Chondrocyte (in vitro differentiated cells): ENCODE data around the gene CHST3. TPM values are rescaled to one million over a fixed set of nuclear protein-coding genes. Genes with fewer than 3 reads are reported as not detected.
"Not testable (repeated sequence)": the region's sequence is repeated elsewhere in the genome, so short reads cannot be mapped to it uniquely, and the experiment has no call there.

Experiments used
- DNase-seq: peaks from one replicate; pipeline ENCODE4 v3.0.0; 2021; ENCODE audit warnings: mixed read lengths, low spot score
- H3K27ac Mint-ChIP-seq: one replicate; pipeline ENCODE4 v1.8.0; 2021; ENCODE audit warnings: mild to moderate bottlenecking, moderate library complexity, mixed read lengths; ENCODE audit not compliant: unreplicated experiment
- H3K27me3 Mint-ChIP-seq: 2 replicates; pipeline ENCODE4 v1.8.0; 2021; ENCODE audit warnings: low read depth, mixed read lengths
- H3K36me3 Mint-ChIP-seq: 2 replicates; pipeline ENCODE4 v1.8.0; 2021; ENCODE audit warnings: low read depth, mixed read lengths
- H3K4me1 Mint-ChIP-seq: 2 replicates; pipeline ENCODE4 v1.8.0; 2021; ENCODE audit warnings: low read depth, mild to moderate bottlenecking, mixed read lengths
- H3K4me3 Mint-ChIP-seq: one replicate; pipeline ENCODE4 v1.8.0; 2021; ENCODE audit warnings: mild to moderate bottlenecking, moderate library complexity, mixed read lengths; ENCODE audit not compliant: unreplicated experiment
- H3K9me3 Mint-ChIP-seq: 2 replicates; pipeline ENCODE4 v1.8.0; 2021; ENCODE audit warnings: low read depth, mixed read lengths
- CTCF ChIP-seq: fragments of 200-600 bp; sonication (generic); IDR thresholded peaks from 2 replicates; pipeline ENCODE4 v1.5.0; 2021; ENCODE audit warnings: antibody characterized with exemption, mild to moderate bottlenecking, moderate library complexity
- total RNA-seq: library from RNA; stranded (reverse); gene quantifications from 3 replicates; pipeline ENCODE4 v1.2.1, GENCODE V29; 2021

The CHST3 gene
- total RNA-seq, 1 donor from 2014 or later, result 63.2 TPM

- Mint-ChIP-seq H3K36me3 (peaks cover 4% of the 10 kb centered on the region), H3K27me3 (no peaks in the 10 kb centered on the region), H3K9me3 (peaks cover 2% of the 10 kb centered on the region), H3K4me1 (peaks cover 41% of the 10 kb centered on the region), H3K27ac (peak overlapping the region; percentile 85), H3K4me3 (no peak overlapping the region)
- TF ChIP-seq CTCF, result no peak
- DNase-seq, result no peak
Measured at GRCh38 chr10:71962901-71963300, 1.3 kb upstream of the CHST3 start.

DNA sequence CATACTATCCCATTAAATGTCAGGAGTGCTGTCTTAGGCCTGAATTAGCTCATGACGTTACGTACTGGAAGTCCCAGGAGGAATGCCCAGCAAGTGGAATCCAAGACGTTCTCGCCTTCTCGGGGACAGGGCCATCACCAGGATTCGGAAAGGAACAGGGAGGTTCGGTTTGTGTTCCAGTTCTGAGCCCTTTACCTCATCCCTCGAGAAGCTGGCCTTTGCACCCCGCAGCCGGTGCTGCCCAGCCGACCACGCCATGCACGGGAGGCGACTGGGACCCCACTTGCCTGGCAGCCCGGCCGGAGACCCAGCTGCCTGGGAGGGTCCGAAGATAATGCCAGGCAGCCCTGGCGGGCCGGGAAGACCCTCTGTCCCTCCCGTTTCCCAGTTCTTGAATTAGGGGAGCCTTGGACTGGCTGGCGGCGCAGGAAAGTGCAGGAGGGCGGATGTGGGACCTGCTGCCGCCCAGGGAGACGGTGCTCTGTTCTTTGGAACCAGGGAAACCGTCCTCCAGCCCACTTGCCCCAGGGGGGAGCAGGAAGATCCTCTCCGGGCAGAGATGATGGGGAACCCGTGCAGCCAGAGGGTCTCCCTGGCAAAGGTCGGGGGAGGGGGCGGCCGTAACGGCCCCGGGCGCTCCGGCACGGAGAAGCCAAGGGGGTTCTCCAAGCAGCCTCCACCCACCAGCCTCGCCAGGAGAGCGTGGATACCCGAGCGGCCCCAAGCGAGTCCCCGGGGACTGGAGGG is 671 bp upstream of the CHST3 start:
- no peak for TF ChIP-seq CTCF
- DNase-seq, result no peak
- Mint-ChIP-seq H3K9me3 (peaks cover 2% of the 10 kb centered on the region), H3K4me3 (peak overlapping the region; percentile 99), H3K36me3 (peaks cover 4% of the 10 kb centered on the region), H3K27me3 (no peaks in the 10 kb centered on the region), H3K4me1 (peaks cover 47% of the 10 kb centered on the region), H3K27ac (peak overlapping the region; percentile 85)

GRCh38 chr10:71964743-71965515 is 734 bp downstream of the CHST3 start:
- Mint-ChIP-seq H3K27ac (peak overlapping the region; percentile 97), H3K4me1 (peaks cover 59% of the 10 kb centered on the region), H3K4me3 (peak overlapping the region; percentile 99), H3K27me3 (no peaks in the 10 kb centered on the region), H3K9me3 (peaks cover 2% of the 10 kb centered on the region), H3K36me3 (peaks cover 4% of the 10 kb centered on the region)
- TF ChIP-seq CTCF, result no peak
- no peak for DNase-seq

DNA sequence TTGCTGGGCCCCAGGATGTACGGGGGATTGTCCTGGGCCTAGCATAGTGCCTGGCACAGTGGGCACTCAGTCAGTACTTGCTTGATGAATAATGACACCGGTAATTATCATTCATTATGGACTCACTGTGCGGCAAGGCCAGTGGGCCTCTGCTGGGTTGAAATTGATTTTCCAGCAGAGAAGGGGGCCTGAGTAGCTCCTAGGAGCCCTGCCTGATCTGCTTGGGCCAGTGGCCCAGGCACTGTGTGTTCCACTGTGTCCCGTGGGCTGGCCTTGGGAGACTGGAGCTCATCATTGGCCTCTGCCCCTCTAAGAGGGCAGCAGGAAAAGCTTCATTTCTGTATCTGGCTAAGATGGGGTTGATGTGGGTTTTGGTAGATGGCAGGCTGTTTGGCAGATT is 1.4 kb downstream of the CHST3 start:
- peaks cover 2% of the 10 kb centered on the region for H3K9me3 Mint-ChIP-seq
- peaks cover 4% of the 10 kb centered on the region for H3K36me3 Mint-ChIP-seq
- peak overlapping the region; percentile 97 for H3K27ac Mint-ChIP-seq
- H3K27me3 Mint-ChIP-seq, result no peaks in the 10 kb centered on the region
- H3K4me3 Mint-ChIP-seq, result peak overlapping the region; percentile 99
- TF ChIP-seq CTCF, result no peak
- H3K4me1 Mint-ChIP-seq, result peaks cover 66% of the 10 kb centered on the region
- no peak for DNase-seq

- peaks cover 4% of the 10 kb centered on the region for H3K36me3 Mint-ChIP-seq
- no peak for TF ChIP-seq CTCF
- peak overlapping the region; percentile 99 for H3K4me3 Mint-ChIP-seq
- no peaks in the 10 kb centered on the region for H3K27me3 Mint-ChIP-seq
- H3K27ac Mint-ChIP-seq, result peak overlapping the region; percentile 97
- DNase-seq, result no peak
- peaks cover 2% of the 10 kb centered on the region for H3K9me3 Mint-ChIP-seq
- peaks cover 73% of the 10 kb centered on the region for H3K4me1 Mint-ChIP-seq
Measured at GRCh38 chr10:71966046-71967004, 2.1 kb downstream of the CHST3 start.

GRCh38 chr10:71967958-71968357 is 3.8 kb downstream of the CHST3 start:
- peak overlapping the region; percentile 83 for H3K27ac Mint-ChIP-seq
- DNase-seq, H3K36me3 Mint-ChIP-seq, H3K4me3 Mint-ChIP-seq, H3K27me3 Mint-ChIP-seq, H3K9me3 Mint-ChIP-seq: not testable (repeated sequence)
- peaks cover 87% of the 10 kb centered on the region for H3K4me1 Mint-ChIP-seq
